Osteoblast (primary cell): ENCODE results near the gene ADGRG3. TPM values are rescaled to one million over a fixed set of nuclear protein-coding genes. Genes with fewer than 3 reads are reported as not detected.

Source experiments
- DNase-seq: peaks from one replicate; pipeline ENCODE4 v3.0.0; 2011; ENCODE audit warnings: low spot score, mixed read lengths; ENCODE audit not compliant: insufficient read length; ENCODE audit errors: missing footprints
- H2AFZ ChIP-seq: 2 replicates; pipeline ENCODE4 v1.6.0; 2011; ENCODE audit warnings: mild to moderate bottlenecking, low read length
- H3K27ac ChIP-seq: 2 replicates; pipeline ENCODE4 v1.5.1; 2011; ENCODE audit warnings: mild to moderate bottlenecking, low read depth, low read length, moderate library complexity
- H3K27me3 ChIP-seq: 2 replicates; pipeline ENCODE4 v1.6.0; 2012; ENCODE audit warnings: mild to moderate bottlenecking, control low read depth, inconsistent platforms, low read length, moderate library complexity; ENCODE audit not compliant: insufficient read depth
- H3K36me3 ChIP-seq: 2 replicates; pipeline ENCODE4 v1.5.1; 2011; ENCODE audit warnings: mild to moderate bottlenecking, low read length, control low read depth, moderate library complexity; ENCODE audit not compliant: insufficient read depth
- H3K4me1 ChIP-seq: 2 replicates; pipeline ENCODE4 v1.5.1; 2011; ENCODE audit warnings: mild to moderate bottlenecking, low read length, control low read depth, moderate library complexity; ENCODE audit not compliant: insufficient read depth
- H3K4me2 ChIP-seq: 2 replicates; pipeline ENCODE4 v1.6.0; 2011; ENCODE audit warnings: mild to moderate bottlenecking, low read length; ENCODE audit not compliant: insufficient read depth
- H3K4me3 ChIP-seq: fragments of 200-600 bp; sonication (generic); 3 replicates; pipeline ENCODE4 v1.5.1; 2012; ENCODE audit warnings: mild to moderate bottlenecking, low read length, inconsistent platforms; ENCODE audit not compliant: insufficient read depth
- H3K79me2 ChIP-seq: 2 replicates; pipeline ENCODE4 v1.6.0; 2012; ENCODE audit warnings: mild to moderate bottlenecking, low read length, control low read depth, inconsistent platforms; ENCODE audit not compliant: insufficient read depth
- H3K9me3 ChIP-seq: 2 replicates; pipeline ENCODE4 v1.5.1; 2011; ENCODE audit warnings: low read depth, low read length, control low read depth
- H4K20me1 ChIP-seq: 2 replicates; pipeline ENCODE4 v1.6.0; 2012; ENCODE audit warnings: mild to moderate bottlenecking, low read length, control low read depth; ENCODE audit not compliant: insufficient read depth
- total RNA-seq: library from RNA; depleted of rRNA; stranded (reverse); fragments of >200 nt; gene quantifications from 2 replicates; pipeline ENCODE4 v1.2.3, GENCODE V29; 2012
- TF ChIP-seq, protein P1 (sequence below): IDR thresholded peaks from 2 replicates; pipeline ENCODE4 v1.5.1; 2011; ENCODE audit warnings: mild to moderate bottlenecking, low read depth, low read length, moderate library complexity; ENCODE audit errors: extremely low read depth

Gene ADGRG3
- total RNA-seq, 1 donor = not detected

DNA sequence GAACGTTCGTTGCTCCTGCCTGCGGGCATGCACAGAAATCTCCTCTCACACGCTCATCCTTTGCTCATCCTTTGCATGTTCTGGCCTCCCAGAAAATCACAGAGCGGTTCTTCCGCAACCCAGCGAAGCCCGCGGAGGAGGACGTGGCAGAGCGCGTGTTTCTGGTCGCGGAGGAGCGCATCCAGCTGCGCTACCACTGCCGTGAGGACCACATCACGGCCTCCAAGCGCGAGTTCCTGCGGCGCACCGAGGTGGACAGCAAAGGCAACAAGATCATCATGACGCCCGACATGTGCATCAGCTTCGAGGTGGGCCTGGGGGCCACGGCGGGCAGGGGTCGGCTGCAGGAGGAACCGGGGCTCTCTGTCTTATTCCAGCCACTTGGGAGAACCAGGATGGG is 57.9 kb downstream of the ADGRG3 start:
- H2AFZ ChIP-seq = no peak overlapping the region
- no peaks in the 10 kb centered on the region for H3K27me3 ChIP-seq
- H3K79me2 ChIP-seq = no peaks in the 10 kb centered on the region
- no peaks in the 10 kb centered on the region for H3K4me1 ChIP-seq
- no peak for DNase-seq
- no peak overlapping the region for H3K27ac ChIP-seq
- no peak overlapping the region for H3K4me3 ChIP-seq
- no peaks in the 10 kb centered on the region for H3K36me3 ChIP-seq
- H3K9me3 ChIP-seq = no peaks in the 10 kb centered on the region
- no peaks in the 10 kb centered on the region for H4K20me1 ChIP-seq
- H3K4me2 ChIP-seq = no peak overlapping the region
- TF ChIP-seq, protein P1, sequence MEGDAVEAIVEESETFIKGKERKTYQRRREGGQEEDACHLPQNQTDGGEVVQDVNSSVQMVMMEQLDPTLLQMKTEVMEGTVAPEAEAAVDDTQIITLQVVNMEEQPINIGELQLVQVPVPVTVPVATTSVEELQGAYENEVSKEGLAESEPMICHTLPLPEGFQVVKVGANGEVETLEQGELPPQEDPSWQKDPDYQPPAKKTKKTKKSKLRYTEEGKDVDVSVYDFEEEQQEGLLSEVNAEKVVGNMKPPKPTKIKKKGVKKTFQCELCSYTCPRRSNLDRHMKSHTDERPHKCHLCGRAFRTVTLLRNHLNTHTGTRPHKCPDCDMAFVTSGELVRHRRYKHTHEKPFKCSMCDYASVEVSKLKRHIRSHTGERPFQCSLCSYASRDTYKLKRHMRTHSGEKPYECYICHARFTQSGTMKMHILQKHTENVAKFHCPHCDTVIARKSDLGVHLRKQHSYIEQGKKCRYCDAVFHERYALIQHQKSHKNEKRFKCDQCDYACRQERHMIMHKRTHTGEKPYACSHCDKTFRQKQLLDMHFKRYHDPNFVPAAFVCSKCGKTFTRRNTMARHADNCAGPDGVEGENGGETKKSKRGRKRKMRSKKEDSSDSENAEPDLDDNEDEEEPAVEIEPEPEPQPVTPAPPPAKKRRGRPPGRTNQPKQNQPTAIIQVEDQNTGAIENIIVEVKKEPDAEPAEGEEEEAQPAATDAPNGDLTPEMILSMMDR = no peak

DNA sequence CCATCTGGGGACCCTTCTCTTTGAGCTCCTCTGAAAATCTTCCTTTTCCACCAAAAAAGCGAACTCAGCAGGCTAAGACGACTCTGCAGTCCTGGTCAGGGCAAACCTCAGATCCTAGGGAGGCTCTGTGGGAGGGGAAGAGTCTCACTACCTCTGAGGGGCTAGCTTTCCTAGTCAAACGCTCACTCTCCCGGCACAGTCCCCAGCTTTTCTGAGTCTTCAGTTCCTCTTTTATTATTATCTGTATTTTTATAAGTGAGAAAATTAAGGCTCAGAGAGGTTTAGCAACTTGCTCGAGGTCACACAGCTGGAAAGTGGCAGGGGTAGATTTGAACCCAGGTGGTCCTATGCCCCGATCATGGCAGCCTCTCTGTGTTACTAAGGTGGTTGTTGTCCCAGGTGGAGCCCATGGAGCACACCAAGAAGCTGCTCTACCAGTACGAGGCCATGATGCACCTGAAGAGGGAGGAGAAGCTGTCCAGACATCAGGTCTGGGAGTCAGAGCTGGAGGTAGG is 58.4 kb downstream of the ADGRG3 start:
- Histone ChIP-seq H4K20me1 (no peaks in the 10 kb centered on the region), H3K4me1 (no peaks in the 10 kb centered on the region), H2AFZ (no peak overlapping the region), H3K79me2 (no peaks in the 10 kb centered on the region), H3K9me3 (no peaks in the 10 kb centered on the region), H3K4me2 (no peak overlapping the region), H3K4me3 (no peak overlapping the region), H3K36me3 (no peaks in the 10 kb centered on the region), H3K27me3 (no peaks in the 10 kb centered on the region), H3K27ac (no peak overlapping the region)
- DNase-seq = no peak
- TF ChIP-seq, protein P1 = no peak

DNA sequence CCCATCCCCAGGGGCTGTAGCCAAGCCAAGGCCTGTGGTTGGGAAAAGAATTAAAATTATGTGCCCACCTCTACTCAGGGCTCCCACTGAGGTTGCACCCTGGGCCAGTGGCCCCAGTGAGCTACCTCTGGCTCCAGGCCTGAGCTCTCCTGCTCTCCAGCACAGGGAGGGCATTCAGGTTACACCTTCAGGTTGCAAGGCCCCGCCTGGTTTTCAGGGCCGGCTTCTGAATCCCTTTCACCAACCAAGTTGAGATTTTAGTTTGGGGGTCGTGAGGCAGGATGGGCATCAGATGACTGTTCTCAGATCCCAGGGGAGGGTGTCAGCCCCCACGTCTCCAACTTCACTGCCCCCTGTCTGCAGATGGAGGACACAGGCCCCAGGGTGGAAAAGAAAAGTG is 59.5 kb downstream of the ADGRG3 start:
- Histone ChIP-seq H3K36me3 (no peaks in the 10 kb centered on the region), H3K27me3 (no peaks in the 10 kb centered on the region), H2AFZ (no peak overlapping the region), H3K4me3 (no peak overlapping the region), H4K20me1 (no peaks in the 10 kb centered on the region), H3K4me2 (no peak overlapping the region), H3K4me1 (no peaks in the 10 kb centered on the region), H3K9me3 (no peaks in the 10 kb centered on the region), H3K27ac (no peak overlapping the region), H3K79me2 (no peaks in the 10 kb centered on the region)
- TF ChIP-seq, protein P1 = no peak
- DNase-seq = no peak

DNA sequence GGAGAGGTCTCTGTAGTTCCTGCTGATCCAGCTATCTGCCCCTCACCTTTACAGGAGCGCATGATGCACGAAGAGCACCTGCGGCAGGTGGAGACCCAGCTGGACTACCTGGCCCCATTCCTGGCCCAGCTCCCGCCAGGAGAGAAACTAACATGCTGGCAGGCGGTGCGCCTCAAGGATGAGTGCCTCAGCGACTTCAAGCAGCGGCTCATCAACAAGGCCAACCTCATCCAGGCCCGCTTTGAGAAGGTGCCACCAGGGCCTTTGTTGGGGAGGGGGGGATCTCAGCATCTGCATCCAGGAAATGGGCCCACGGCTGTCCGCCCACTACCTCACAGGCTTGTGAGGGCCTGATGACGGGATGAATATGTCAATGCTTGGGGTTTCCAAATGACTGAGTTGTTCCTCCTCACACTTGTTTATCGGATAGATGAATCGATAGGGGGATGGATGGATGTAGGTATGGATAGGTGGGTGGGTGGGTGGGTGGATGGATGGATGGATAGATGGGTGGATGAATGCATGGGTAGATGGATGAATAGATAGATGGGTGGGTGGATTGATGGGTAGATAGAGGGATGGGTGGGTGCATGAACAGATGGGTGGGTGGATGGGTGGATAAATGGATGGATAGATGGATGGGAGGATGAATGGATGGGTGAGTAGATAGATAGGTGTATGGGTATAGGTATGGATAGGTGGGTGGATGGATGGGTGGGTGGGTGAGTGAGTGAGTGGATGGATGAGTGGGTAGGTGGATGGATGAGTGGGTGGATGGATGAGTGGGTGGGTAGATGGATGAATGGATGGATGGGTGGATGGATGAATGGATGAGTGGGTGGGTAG is 60.5 kb downstream of the ADGRG3 start:
- Histone ChIP-seq H4K20me1 (no peaks in the 10 kb centered on the region), H3K4me1 (no peaks in the 10 kb centered on the region), H3K79me2 (no peaks in the 10 kb centered on the region), H3K27ac (no peak overlapping the region), H3K27me3 (no peaks in the 10 kb centered on the region), H3K4me3 (no peak overlapping the region), H2AFZ (no peak overlapping the region), H3K9me3 (peaks cover 2% of the 10 kb centered on the region), H3K36me3 (no peaks in the 10 kb centered on the region), H3K4me2 (no peak overlapping the region)
- no peak for DNase-seq
- TF ChIP-seq, protein P1 = no peak
